Activated CD4-positive, alpha-beta T cell treated with anti-CD3 and anti-CD28 coated beads for 24 hours (primary cell): ENCODE measurements around the gene SEPTIN2.
"Not testable (repeated sequence)": the region's sequence is repeated elsewhere in the genome, so short reads cannot be mapped to it uniquely, and the experiment has no call there.

Experiments
- DNase-seq, 2 donors: peaks; one replicate each; pipeline ENCODE4 v3.0.0-alpha.2; 2020; ENCODE audit warnings: low read depth in 2 of 2

SEPTIN2 gene

GRCh38 chr2:241379481-241380480, 64.1 kb downstream of the SEPTIN2 start:
- DNase-seq, result no peak

GRCh38 chr2:241381872-241382271, 66.1 kb downstream of the SEPTIN2 start:
- no peak for DNase-seq

- not testable (repeated sequence) for DNase-seq
Observed at GRCh38 chr2:241385450-241385849, 69.7 kb downstream of the SEPTIN2 start.

- DNase-seq, result no peak
Observed at GRCh38 chr2:241386519-241386918, 70.8 kb downstream of the SEPTIN2 start.

GRCh38 chr2:241389697-241390096, 74.0 kb downstream of the SEPTIN2 start:
- no peak for DNase-seq

GRCh38 chr2:241390301-241391206, 74.8 kb downstream of the SEPTIN2 start:
- no peak for DNase-seq

- no peak for DNase-seq
Observed at GRCh38 chr2:241391892-241392665, 76.4 kb downstream of the SEPTIN2 start.

- DNase-seq, result not testable (repeated sequence)
Observed at GRCh38 chr2:241392753-241393152, 77.0 kb downstream of the SEPTIN2 start.

- DNase-seq, result no peak
Observed at GRCh38 chr2:241393524-241394196, 77.9 kb downstream of the SEPTIN2 start.

- DNase-seq, result not testable (repeated sequence)
Observed at GRCh38 chr2:241396809-241397208, 81.1 kb downstream of the SEPTIN2 start.

- no peak for DNase-seq
Observed at GRCh38 chr2:241399941-241400922, 84.5 kb downstream of the SEPTIN2 start.
